IMR-90 (cell line): ENCODE results near the gene SLC6A14. TPM values are rescaled to one million over a fixed set of nuclear protein-coding genes. Genes with fewer than 3 reads are reported as not detected.

Source experiments
- ATAC-seq: fragments of 200-7000 bp; cut with Tn5 transposase; 2 replicates; pipeline ENCODE4 v1.9.1; 2020; ENCODE audit warnings: low read depth, mild to moderate bottlenecking, moderate library complexity
- BruUV-seq: library from RNA; stranded (reverse); fragments of 400-500 nt; replicated peaks from 2 replicates; lab custom pipeline; 2021; lab: Mats Ljungman, UMichigan
- CTCF ChIA-PET: fragments of 300-600 bp; formaldehyde crosslinking; extraction: SDS; loops from one replicate; lab custom pipeline; 2021; ENCODE audit warnings: antibody characterized with exemption; lab: Yijun Ruan, JAX
- POLR2A ChIA-PET: fragments of 300-600 bp; sonication (Branson Sonifier 250); formaldehyde crosslinking; loops from one replicate; lab custom pipeline; 2022; ENCODE audit warnings: antibody characterized with exemption; ENCODE audit not compliant: unreplicated experiment; lab: Charles Lee
- DNase-seq: peaks from one replicate; pipeline ENCODE4 v3.0.0; 2013
- H2AFZ ChIP-seq: replicated peaks from 2 replicates; pipeline ENCODE3; 2013; ENCODE audit warnings: low read length, mild to moderate bottlenecking; ENCODE audit not compliant: poor library complexity
- H2AK5ac ChIP-seq: 2 replicates; pipeline ENCODE4 v1.6.1; 2013; ENCODE audit warnings: low read depth, low read length, inconsistent platforms
- H2AK9ac ChIP-seq: replicated peaks from 2 replicates; pipeline ENCODE3; 2013; ENCODE audit warnings: mild to moderate bottlenecking, low read depth, low read length, moderate library complexity; ENCODE audit not compliant: poor library complexity
- H2BK120ac ChIP-seq: 2 replicates; pipeline ENCODE4 v1.6.1; 2013; ENCODE audit warnings: low read depth, low read length, inconsistent platforms
- H2BK15ac ChIP-seq: 3 replicates; pipeline ENCODE4 v1.6.1; 2013; ENCODE audit warnings: low read depth, low read length, inconsistent platforms
- H2BK20ac ChIP-seq: 2 replicates; pipeline ENCODE4 v1.6.1; 2013; ENCODE audit warnings: low read depth, mild to moderate bottlenecking, inconsistent platforms, low read length, moderate library complexity
- H2BK5ac ChIP-seq: 2 replicates; pipeline ENCODE4 v1.6.1; 2013; ENCODE audit warnings: mild to moderate bottlenecking, low read depth, low read length, inconsistent platforms; ENCODE audit not compliant: poor library complexity, severe bottlenecking
- H3K14ac ChIP-seq: replicated peaks from 2 replicates; pipeline ENCODE4 v1.6.1; 2013; ENCODE audit warnings: low read depth, low read length, inconsistent platforms
- H3K18ac ChIP-seq: 2 replicates; pipeline ENCODE4 v1.6.1; 2013; ENCODE audit warnings: low read depth, low read length, control low read depth
- H3K23ac ChIP-seq: 2 replicates; pipeline ENCODE4 v1.6.1; 2013; ENCODE audit warnings: low read depth, low read length, inconsistent platforms
- H3K27ac ChIP-seq: 2 replicates; pipeline ENCODE4 v1.5.1; 2013; ENCODE audit warnings: mild to moderate bottlenecking, control low read depth, low read length; ENCODE audit not compliant: insufficient read depth
- H3K27me3 ChIP-seq: 2 replicates; pipeline ENCODE4 v1.6.1; 2013; ENCODE audit warnings: low read length; ENCODE audit not compliant: control insufficient read depth, insufficient read depth
- H3K36me3 ChIP-seq: 2 replicates; pipeline ENCODE4 v1.6.1; 2013; ENCODE audit warnings: low read length, mixed read lengths; ENCODE audit not compliant: control insufficient read depth, insufficient read depth
- H3K4ac ChIP-seq: 2 replicates; pipeline ENCODE4 v1.6.1; 2013; ENCODE audit warnings: low read depth, low read length, inconsistent platforms
- H3K4me1 ChIP-seq: 2 replicates; pipeline ENCODE4 v1.6.1; 2013; ENCODE audit warnings: low read length, mixed read lengths; ENCODE audit not compliant: control insufficient read depth, insufficient read depth
- H3K4me2 ChIP-seq: 2 replicates; pipeline ENCODE4 v1.6.1; 2013; ENCODE audit warnings: low read depth, mild to moderate bottlenecking, control low read depth, low read length, moderate library complexity
- H3K4me3 ChIP-seq: 2 replicates; pipeline ENCODE4 v1.5.1; 2013; ENCODE audit warnings: low read depth, mild to moderate bottlenecking, control low read depth, low read length, moderate library complexity; ENCODE audit not compliant: insufficient read depth
- H3K56ac ChIP-seq: 2 replicates; pipeline ENCODE4 v1.6.1; 2013; ENCODE audit warnings: low read length, inconsistent platforms; ENCODE audit not compliant: insufficient read depth; ENCODE audit errors: extremely low read depth
- H3K79me1 ChIP-seq, 2 experiments: 2 replicates each; pipeline ENCODE4 v1.6.1; 2013; ENCODE audit warnings: low read length in 2 of 2, inconsistent platforms in 1 of 2, low read depth in 1 of 2
- H3K9ac ChIP-seq: 2 replicates; pipeline ENCODE4 v1.6.1; 2013; ENCODE audit warnings: low read depth, low read length, control low read depth
- H3K9me1 ChIP-seq: 2 replicates; pipeline ENCODE4 v1.6.1; 2013; ENCODE audit warnings: low read length, inconsistent platforms; ENCODE audit not compliant: insufficient read depth
- H3K9me3 ChIP-seq: 2 replicates; pipeline ENCODE4 v1.6.1; 2013; ENCODE audit warnings: low read length; ENCODE audit not compliant: control insufficient read depth, insufficient read depth
- H4K20me1 ChIP-seq: 2 replicates; pipeline ENCODE4 v1.6.1; 2013; ENCODE audit warnings: low read length, inconsistent platforms; ENCODE audit not compliant: insufficient read depth
- H4K5ac ChIP-seq: 2 replicates; pipeline ENCODE4 v1.6.1; 2013; ENCODE audit warnings: mild to moderate bottlenecking, low read depth, low read length, control low read depth
- H4K8ac ChIP-seq, 2 experiments: 2 replicates each; pipeline ENCODE4 v1.6.1; 2013; ENCODE audit warnings: low read depth in 2 of 2, low read length in 2 of 2, control low read depth in 1 of 2, inconsistent platforms in 1 of 2
- H4K91ac ChIP-seq: 2 replicates; pipeline ENCODE4 v1.6.1; 2013; ENCODE audit warnings: low read depth, low read length, inconsistent platforms; ENCODE audit not compliant: insufficient read depth
- BHLHE40 ChIP-seq: fragments of 150-350 bp; IDR thresholded peaks from 2 replicates; pipeline ENCODE4 v1.6.1; 2016; ENCODE audit warnings: mild to moderate bottlenecking, low read depth, low read length
- CEBPB ChIP-seq: IDR thresholded peaks from 2 replicates; pipeline ENCODE4 v1.6.1; 2012; ENCODE audit warnings: low read depth, low read length, improper control_type of control experiment
- CTCF ChIP-seq: conservative IDR thresholded peaks from 2 replicates; pipeline ENCODE4 v1.5.1; 2012; ENCODE audit warnings: mild to moderate bottlenecking, low read depth, low read length, improper control_type of control experiment
- FOS ChIP-seq: fragments of 150-350 bp; IDR thresholded peaks from 2 replicates; pipeline ENCODE4 v1.6.1; 2016; ENCODE audit warnings: low read depth, low read length
- MAFK ChIP-seq: IDR thresholded peaks from 2 replicates; pipeline ENCODE4 v1.6.1; 2012; ENCODE audit warnings: low read depth, low read length, improper control_type of control experiment
- MXI1 ChIP-seq: IDR thresholded peaks from 2 replicates; pipeline ENCODE4 v1.6.1; 2012; ENCODE audit warnings: low read depth, mild to moderate bottlenecking, low read length, moderate library complexity, borderline replicate concordance
- NFE2L2 ChIP-seq: fragments of 150-350 bp; IDR thresholded peaks from 2 replicates; pipeline ENCODE4 v1.6.1; 2016; ENCODE audit warnings: low read depth, mild to moderate bottlenecking, low read length
- RCOR1 ChIP-seq: IDR thresholded peaks from 2 replicates; pipeline ENCODE4 v1.6.1; 2012; ENCODE audit warnings: mild to moderate bottlenecking, low read length, improper control_type of control experiment; ENCODE audit not compliant: insufficient replicate concordance
- USF2 ChIP-seq: fragments of 150-350 bp; IDR thresholded peaks from 2 replicates; pipeline ENCODE4 v1.6.1; 2017; ENCODE audit warnings: mild to moderate bottlenecking, antibody characterized with exemption, low read length, low read depth
- WGBS, 2 experiments: methylation state at CpG; one replicate each; pipeline versions ENCODE4 v1.1.5 to v1.1.7; 2013; ENCODE audit warnings: missing lambda C conversion rate in 2 of 2; ENCODE audit not compliant: insufficient read length in 1 of 2; ENCODE audit errors: extremely low coverage in 2 of 2; 5-methylcytosine and 5-hydroxymethylcytosine counted together
- dilution Hi-C: fragments of 300-500 bp; cut with HindIII; formaldehyde crosslinking; loops from one replicate; pipeline ENCODE4 v1.14.3; 2018; ENCODE audit warnings: low sequenced_read_pairs; ENCODE audit not compliant: unreplicated experiment
- in situ Hi-C: fragments of 300-500 bp; cut with MboI; formaldehyde crosslinking; loops from 3 replicates; pipeline ENCODE4 v1.14.3; 2019; ENCODE audit warnings: low sequenced_read_pairs, inconsistent platforms, mixed read lengths
- intact Hi-C: fragments of 100-400 bp; cut with micrococcal nuclease; formaldehyde crosslinking; loops from 2 replicates; pipeline ENCODE4 v1.10.0; 2022
- polyA plus RNA-seq, 3 experiments: library from polyadenylated mRNA; depleted of rRNA; stranded (reverse); fragments of >200 nt; gene quantifications; 2 replicates each; pipeline ENCODE4 v1.2.3, GENCODE V29; 2012; ENCODE audit warnings: low replicate concordance in 1 of 3
- total RNA-seq: library from RNA; depleted of rRNA; stranded (reverse); fragments of >200 nt; gene quantifications from 2 replicates; pipeline ENCODE4 v1.2.3, GENCODE V29; 2012

SLC6A14 gene
- total and polyA plus RNA-seq, 2 of the 4 experiments (the other 2 are of a cell fraction) = not detected

- no CpG with 5 or more reads among the region's 2 CpGs for whole genome bisulfite sequencing, 2 experiments
- ATAC-seq = no peak
- dilution Hi-C loops = no loop called here
Observed at GRCh38 chrX:116449156-116449555, 12.8 kb downstream of the SLC6A14 start.

More at GRCh38 chrX:116449156-116449555, 12.8 kb downstream of the SLC6A14 start:
- Histone ChIP-seq H3K36me3 (no peaks in the 10 kb centered on the region), H2AK5ac (no peak overlapping the region), H4K8ac (no peak overlapping the region), H3K9ac (no peak overlapping the region), H3K23ac (no peak overlapping the region), H3K4me3 (no peak overlapping the region), H3K56ac (no peak overlapping the region), H4K91ac (no peak overlapping the region), H2BK15ac (no peak overlapping the region), H2AFZ (no peak overlapping the region), H3K4me1 (no peaks in the 10 kb centered on the region), H4K20me1 (no peaks in the 10 kb centered on the region), H3K14ac (no peak overlapping the region), H2BK5ac (no peak overlapping the region), H3K4me2 (no peak overlapping the region), H2BK20ac (no peak overlapping the region), H3K79me1 (no peaks in the 10 kb centered on the region), H2BK120ac (no peak overlapping the region), H3K27me3 (no peaks in the 10 kb centered on the region), H3K27ac (no peak overlapping the region), H3K9me3 (no peaks in the 10 kb centered on the region), H3K9me1 (no peaks in the 10 kb centered on the region), H4K5ac (no peak overlapping the region), H3K4ac (no peak overlapping the region), H2AK9ac (no peak overlapping the region), H3K18ac (no peak overlapping the region)
- in situ Hi-C loops (loop anchor here (5.0 kb wide), 1 partner anchor 228 kb away; no protein-coding TSS in a partner anchor), intact Hi-C loops (no loop called here)
- CTCF ChIA-PET = no interaction called here
- no TSS peak for BruUV-seq
- TF ChIP-seq CEBPB (no peak), MXI1 (no peak), MAFK (no peak), CTCF (no peak), USF2 (no peak), BHLHE40 (no peak), RCOR1 (no peak), FOS (no peak), NFE2L2 (no peak)
- POLR2A ChIA-PET = no interaction called here
- DNase-seq = no peak
